HG03064 (cell line): ENCODE measurements around the gene SMG5.
"Not testable (repeated sequence)": the region's sequence is repeated elsewhere in the genome, so short reads cannot be mapped to it uniquely, and the experiment has no call there.

Source experiments
- ATAC-seq: cut with Tn5 transposase; IDR thresholded peaks from one replicate; pipeline ENCODE4 v1.9.1; 2021; ENCODE audit warnings: low read depth; ENCODE audit not compliant: unreplicated experiment

The SMG5 gene, protein sequence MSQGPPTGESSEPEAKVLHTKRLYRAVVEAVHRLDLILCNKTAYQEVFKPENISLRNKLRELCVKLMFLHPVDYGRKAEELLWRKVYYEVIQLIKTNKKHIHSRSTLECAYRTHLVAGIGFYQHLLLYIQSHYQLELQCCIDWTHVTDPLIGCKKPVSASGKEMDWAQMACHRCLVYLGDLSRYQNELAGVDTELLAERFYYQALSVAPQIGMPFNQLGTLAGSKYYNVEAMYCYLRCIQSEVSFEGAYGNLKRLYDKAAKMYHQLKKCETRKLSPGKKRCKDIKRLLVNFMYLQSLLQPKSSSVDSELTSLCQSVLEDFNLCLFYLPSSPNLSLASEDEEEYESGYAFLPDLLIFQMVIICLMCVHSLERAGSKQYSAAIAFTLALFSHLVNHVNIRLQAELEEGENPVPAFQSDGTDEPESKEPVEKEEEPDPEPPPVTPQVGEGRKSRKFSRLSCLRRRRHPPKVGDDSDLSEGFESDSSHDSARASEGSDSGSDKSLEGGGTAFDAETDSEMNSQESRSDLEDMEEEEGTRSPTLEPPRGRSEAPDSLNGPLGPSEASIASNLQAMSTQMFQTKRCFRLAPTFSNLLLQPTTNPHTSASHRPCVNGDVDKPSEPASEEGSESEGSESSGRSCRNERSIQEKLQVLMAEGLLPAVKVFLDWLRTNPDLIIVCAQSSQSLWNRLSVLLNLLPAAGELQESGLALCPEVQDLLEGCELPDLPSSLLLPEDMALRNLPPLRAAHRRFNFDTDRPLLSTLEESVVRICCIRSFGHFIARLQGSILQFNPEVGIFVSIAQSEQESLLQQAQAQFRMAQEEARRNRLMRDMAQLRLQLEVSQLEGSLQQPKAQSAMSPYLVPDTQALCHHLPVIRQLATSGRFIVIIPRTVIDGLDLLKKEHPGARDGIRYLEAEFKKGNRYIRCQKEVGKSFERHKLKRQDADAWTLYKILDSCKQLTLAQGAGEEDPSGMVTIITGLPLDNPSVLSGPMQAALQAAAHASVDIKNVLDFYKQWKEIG

DNA sequence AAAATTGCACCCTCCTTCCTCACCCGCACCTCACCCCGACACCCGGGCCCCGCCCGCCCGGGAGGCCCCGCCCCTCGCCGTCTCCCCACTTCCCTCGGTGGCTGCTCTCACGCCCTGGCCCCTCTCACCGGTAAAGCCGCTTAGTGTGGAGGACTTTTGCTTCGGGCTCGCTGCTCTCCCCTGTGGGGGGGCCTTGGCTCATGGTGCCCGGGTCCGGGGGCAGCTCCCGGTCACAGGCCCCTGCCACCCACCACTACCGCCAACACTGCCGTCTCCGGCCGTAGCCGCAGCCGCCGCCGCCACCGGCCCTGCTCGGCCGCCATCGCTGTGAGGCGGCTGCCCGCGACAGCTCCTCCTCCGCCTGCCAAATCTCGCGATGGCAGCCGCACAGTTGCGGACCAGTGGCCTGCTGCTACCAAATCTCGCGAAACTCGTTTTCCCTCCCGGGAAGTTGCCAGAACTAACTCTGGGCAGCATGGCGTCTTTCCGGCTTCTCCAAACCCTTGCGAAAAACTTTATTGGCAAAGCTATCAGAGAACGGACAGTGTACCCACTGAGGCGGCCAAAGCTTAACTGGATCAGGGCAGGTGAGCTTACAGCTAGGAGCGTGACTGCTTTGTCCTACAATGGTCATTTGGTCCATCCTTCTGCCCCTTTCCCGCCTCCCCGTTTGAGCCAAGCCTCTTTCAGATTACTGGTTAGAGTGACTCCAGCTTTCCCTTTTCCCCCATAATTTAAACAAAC is at the start of gene SMG5:
SMG5 (minus strand) TSS at position 347 of the 744 bp plus-strand sequence; CDS start at position 202, 145 bp downstream.
- ATAC-seq: peak; percentile 77

DNA sequence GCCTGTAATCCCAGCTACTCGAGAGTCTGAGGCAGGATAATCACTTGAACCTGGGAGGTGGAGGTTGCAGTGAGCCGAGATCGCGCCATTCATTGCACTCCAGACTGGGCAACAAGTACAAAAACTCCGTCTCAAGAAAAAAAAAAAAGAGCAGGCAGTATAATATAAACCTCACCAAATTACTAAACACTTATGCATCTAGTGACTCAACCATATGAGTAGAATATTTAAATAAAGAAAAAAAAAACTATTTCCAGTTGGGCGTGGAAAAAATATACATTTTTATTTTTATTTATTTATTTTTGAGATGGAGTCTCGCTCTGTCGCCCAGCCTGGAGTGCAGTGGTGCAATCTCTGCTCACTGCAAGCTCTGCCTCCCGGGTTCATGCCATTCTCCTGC is 40.6 kb upstream of the SMG5 start:
- not testable (repeated sequence) for ATAC-seq

DNA sequence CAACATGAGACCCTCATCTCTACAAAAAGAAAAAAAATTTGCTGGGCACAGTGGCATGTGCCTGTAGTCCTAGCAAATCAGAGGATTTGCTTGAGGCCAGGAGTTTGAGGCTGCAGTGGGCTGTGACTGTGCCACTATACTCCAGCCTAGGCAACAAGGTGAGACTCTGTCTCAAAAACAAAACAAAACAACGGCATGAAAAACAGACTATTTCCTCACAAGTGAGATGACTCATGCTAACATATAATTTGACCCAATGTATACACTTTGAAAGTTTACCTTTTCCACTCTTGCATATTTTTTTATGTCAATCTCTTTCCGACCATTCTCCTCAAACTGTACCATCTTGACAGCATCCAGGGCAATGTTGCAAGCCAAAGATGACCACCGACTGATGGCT is 37.9 kb upstream of the SMG5 start:
- ATAC-seq: no peak

DNA sequence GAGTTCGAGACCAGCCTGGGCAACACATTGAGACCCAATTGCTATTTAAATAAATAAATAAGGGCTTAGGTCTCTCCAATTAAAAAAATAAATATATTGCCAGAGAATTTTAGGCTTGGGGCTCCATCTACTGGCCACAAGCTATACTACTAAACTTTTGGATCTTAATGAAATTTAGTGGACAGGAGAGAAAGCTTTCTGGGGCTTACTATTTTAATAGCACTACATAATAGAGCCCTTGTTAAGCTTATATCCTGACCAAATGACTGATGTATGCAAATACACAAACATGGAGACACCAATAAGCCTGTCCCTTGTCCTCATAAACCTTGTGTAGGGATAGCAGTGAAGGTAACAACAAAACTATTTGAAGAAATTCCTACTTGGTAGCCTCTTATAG is 37.0 kb upstream of the SMG5 start:
- no peak for ATAC-seq

DNA sequence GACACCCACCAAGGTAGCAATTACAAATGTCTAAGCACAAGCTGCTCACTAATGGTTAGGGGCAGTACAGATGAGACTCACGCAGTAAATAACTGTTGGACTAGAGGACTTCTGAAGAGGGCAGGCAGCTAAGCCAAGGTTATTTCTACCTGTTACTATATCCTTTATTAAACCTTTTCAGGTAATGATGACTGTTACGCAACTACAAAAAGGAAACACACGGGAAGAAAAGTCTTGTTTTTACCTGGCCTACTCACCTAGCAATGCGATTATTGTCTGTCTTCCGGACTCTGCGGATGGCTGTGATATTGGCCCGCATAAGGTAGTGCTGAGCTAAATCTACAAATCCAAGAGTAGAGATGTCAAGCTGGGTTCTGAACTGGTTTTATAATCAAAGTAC is 34.3 kb upstream of the SMG5 start:
- ATAC-seq: no peak

DNA sequence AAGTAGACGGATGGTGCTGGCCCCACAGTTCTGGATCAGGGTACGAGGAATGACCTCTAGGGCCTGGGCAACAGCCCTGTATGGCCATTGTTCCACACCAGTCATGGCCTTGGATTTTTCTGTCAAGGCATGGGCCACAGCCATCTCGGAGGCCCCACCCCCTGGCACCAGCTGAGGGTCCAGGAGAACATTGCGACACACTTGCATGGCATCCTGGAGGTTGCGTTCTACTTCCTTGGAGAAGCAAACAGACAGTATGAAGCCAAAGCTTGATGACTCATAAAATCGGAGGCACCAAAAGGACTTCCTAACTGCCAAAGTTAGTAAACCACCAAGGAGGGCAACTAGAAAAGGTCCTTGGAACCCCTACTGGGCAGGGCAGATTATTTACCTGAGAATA is 28.3 kb upstream of the SMG5 start:
- ATAC-seq: no peak

DNA sequence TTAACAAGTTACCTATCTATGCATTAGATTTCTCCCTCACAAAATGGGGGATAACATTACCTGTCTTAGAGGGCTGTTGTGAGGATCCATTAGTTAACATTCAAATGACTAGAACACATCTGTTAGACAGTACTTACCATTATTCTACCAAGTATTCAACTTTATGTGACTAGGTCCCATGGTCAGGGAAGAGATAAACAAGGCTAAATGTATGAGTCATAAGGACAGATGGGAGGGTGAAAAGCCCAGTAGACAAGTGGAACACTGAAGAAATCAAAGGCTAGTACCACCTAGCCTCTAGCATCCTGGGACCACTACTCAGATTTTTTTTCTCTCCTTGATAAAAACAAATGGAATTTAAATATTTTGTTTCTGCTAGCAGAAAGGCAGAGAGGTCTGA is 25.5 kb upstream of the SMG5 start:
- no peak for ATAC-seq

DNA sequence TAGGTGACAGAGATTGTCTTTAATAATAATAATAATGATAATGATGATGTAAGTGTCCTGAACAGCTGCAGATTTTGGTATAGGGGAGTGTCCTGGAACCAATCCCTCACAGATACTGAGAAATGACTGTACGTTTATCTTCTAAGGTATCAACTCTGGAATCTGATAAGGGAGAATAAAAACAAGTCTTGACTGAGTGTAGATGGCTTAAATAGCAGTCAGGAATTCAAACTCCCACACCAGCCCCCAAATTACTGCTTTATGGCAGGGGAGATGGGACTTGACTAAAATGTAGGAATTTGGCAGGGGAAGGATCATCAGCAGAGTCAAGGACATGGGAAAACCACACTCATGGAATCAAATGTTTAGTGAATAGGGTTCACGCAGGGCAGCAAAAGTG is 22.6 kb upstream of the SMG5 start:
- ATAC-seq: no peak

DNA sequence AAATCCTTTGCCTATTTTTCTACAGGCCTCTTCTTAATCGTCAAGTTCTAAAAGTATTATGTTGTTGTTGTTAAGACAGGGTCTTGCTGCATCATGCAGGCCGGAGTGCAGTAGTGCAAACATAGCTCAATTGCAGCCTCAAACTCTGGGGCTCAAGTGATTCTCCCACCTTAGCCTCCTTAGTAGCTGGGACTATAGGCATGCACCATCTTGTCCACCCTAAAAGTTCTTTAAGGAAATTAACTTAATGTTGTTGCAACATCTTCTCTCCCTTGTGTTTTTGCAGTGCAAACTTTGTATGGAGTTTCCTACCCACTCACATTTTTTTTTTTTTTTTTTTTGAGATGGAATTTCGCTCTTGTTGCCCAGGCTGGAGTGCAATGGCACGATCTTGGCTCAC is 20.6 kb upstream of the SMG5 start:
- ATAC-seq: no peak

DNA sequence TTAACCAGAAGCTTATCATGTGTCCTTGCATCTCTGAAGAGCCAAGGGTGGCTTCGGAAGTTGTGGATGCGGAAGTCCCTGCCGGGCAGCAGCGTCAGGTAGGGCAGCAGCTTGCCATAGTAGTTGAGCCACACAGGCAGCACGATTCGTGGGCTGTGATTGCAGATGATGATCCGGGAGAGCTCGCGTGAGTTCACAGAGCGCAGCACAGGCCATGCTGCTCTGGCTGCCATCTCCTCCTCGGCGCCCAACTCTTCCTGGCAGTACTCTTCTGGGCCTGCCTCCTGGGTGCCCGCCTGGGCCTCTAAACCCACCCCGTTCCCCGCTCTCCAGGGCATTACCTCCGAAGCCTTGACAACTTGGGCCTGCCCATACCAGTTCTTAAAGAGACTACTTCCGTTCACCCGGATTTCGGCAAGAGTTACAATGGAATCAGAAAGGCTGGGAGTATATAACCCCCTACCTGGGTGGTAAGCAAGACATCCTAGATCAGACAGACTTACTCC is 16.3 kb upstream of the SMG5 start, which contains the start of gene VHLL:
VHLL (minus strand) TSS at position 456 of the 506 bp plus-strand sequence; CDS start at position 338, 118 bp downstream.
- no peak for ATAC-seq

DNA sequence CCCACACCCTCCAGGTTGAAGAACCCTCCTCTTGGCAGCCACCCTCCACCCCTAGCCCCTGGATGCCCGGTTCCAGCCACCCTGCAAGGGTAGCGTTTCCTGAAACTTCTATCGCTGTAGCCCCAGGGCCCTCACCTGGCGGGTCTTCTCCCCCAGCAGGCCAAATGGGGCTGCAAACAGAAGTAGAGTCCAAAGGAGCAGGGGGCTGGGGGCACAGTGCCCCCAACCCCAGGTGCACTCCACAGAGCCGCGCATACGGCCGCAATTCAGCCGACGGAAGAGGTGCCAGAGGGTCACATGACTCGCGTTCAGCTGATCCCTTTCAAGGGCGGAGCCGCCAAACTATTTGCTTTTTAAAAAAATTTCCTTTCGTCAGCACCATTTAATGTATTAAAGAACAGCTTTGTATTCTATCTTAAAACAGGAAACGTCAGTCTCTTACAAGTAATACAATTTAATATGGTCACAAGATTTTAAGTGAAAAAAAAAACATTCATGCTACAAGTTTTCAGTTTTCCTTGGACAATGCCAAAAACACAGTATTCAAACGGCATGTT is 12.8 kb upstream of the SMG5 start, which contains the start of gene GLMP:
GLMP (minus strand) TSS at position 289 of the 557 bp plus-strand sequence; CDS start at position 255, 34 bp downstream.
- ATAC-seq: no peak

DNA sequence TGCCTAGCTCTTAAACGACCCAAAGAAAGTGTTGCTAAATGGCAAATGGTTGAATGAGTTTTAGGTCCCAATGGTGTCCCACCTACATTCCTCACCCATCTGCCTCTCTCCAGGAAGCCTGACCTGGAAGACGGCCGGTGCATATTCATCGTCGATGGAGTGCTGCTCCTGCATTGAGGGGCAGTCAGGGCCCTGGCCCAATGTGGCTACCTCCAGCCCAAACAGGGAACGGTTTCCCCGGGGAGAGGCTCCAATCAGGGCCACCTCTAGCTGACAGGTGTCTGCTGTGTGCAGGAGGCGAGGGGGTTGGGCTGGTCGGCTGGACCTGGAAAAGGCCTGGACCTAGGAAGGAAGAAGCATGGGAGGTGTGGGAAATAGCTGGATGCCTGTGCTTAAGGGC is 11.3 kb upstream of the SMG5 start:
- no peak for ATAC-seq

DNA sequence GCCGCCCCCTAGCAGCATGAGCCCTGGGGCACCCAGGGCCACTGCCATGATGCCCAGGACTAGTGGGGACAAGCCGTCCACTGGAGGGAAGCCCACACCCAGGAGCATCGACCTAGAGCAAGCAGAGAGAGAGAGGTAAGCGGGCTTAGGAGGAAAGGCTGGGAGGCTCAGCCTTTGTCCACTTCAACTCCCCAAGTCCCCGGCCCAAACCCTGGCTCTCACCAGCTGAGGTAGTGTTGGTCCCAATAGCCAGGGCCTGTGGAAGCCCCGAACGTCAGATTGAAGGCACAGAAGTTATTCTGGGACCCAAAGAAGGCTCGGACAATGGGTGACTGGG is 10.4 kb upstream of the SMG5 start:
- no peak for ATAC-seq

DNA sequence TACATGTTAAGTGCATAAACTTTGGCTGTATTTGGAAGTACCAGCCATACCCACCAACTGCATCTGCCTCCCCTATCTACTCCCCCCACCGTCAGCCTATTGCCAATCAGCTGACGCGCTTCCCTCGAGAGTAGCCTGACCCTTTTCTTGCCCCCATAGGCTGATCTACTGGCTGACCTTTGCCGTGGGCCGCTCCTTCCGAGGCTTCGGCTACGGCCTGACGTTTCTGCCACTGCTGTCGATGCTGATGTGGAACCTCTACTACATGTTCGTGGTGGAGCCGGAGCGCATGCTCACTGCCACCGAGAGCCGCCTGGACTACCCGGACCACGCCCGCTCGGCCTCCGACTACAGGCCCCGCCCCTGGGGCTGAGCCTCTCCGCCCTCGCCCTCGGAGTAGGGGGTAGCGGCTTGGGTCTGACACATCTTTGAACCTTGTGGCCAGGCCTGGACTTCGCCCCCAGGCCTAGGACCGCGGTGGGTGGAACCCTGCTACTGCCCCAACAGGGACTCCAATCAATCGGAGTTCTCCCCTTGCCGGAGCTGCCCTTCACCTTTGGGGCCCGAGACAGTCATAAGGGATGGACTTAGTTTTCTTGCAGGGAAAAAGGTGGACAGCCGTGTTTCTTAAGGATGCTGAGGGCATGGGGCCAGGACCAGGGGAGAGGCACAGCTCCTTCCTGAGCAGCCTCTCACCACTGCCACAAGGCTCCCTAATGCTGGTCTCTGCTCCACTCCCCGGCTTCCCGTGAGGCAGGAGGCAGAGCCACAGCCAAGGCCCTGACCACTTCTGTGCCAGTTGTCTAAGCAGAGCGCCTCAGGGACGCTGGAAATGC is 8.8 kb upstream of the SMG5 start:
- ATAC-seq: no peak

DNA sequence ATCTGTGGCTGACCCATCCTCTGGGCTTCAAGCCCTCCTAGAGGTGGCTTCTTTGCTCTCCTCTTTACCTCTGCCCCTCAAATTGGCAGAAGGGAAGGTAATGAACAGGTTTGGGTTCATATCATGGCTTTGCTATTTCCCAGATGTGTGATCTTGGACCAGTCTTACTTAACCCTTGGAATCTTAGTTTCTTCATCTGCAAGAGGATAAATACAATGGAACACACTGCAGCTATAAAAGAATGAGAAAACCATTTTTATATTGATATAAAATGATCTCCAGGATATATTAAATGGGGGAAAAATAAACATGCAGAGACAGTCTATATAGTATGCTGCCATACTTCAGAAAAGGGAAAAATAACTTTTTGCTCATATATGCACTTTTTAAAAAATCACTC is 7.2 kb upstream of the SMG5 start:
- ATAC-seq: no peak

DNA sequence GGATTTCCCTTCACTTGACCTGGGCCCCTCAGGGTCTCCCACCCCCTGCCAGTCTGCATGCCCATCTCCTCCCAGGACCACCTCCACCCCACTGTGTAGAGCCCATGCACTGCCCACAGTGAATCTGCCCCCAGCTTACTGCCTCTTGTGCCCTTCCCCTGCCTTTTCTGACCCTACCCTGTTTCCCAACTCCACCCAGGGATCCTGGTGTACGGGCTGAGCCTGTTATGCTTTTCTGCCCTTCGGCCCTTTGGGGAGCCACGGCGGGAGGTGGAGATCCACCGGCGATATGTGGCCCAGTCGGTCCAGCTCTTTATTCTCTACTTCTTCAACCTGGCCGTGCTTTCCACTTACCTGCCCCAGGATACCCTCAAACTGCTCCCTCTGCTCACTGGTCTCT is 3.4 kb upstream of the SMG5 start:
- ATAC-seq: no peak

DNA sequence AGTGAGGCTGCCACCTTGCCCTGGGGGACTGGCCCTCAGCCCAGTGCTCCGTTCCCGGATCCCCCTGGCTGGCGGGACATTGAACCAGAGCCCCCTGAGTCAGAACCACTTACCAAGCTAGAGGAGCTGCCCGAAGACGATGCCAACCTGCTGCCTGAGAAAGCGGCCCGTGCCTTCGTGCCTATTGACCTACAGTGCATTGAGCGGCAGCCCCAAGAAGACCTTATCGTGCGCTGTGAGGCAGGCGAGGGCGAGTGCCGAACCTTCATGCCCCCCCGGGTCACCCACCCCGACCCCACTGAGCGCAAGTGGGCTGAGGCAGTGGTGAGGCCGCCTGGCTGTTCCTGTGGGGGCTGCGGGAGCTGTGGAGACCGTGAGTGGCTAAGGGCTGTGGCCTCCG is 2.8 kb upstream of the SMG5 start:
- no peak for ATAC-seq

DNA sequence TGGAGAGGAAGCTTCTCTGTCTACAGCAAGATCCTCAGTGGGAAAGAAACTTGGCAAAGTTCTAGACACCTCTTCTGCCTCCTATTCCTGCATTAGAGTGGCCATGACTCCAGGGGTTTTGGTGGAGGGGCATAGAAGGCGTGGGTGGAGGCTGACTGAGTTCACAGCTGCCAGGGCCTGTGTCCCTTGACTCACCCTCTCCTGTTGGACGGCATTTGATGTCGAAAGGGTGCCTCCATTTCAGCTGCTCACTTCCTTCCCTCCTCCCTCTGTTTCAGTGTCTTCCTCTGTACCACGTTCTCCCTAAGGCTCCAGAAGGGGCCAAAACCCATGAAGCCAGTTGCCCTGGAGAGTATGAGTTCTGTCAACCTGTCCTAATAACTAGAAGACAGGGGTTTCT is 2.1 kb upstream of the SMG5 start:
- no peak for ATAC-seq

DNA sequence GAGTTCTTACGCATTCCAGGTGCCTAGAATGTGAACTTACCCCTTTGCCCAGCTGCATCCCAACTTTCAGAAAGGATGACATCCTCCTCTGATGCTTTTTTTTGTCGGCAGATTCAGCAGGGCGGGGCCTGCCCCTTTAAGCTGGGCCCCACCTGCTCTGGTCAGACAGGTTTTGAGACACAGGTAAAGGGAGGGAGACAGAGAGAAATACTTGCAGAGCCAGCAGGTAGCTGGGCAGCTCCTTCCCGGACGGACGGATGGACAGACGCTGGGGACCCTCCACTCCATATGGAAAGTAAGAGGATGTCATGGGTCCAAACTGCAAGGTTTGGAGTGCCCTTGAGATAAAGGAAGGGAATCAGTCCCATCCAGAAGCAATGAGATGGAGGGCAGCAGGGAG is 1.5 kb upstream of the SMG5 start, which contains the start of gene TMEM79:
TMEM79 (plus strand) TSS at position 214 of the 400 bp plus-strand sequence. CDS start 902 bp downstream, outside the sequence.
- ATAC-seq: no peak
